Limb (tissue), 2 donors: Measurements from ENCODE around the gene ANKRD44.
A peak's percentile ranks its signal among the peaks of the same experiment; 100 is the strongest.
"Not testable (repeated sequence)": the region's sequence is repeated elsewhere in the genome, so short reads cannot be mapped to it uniquely, and the experiment has no call there.

Experiments
- DNase-seq, 2 donors: peaks; one replicate each; pipeline ENCODE4 v3.0.0-alpha.2; 2016; ENCODE audit errors: extremely low spot score in 2 of 2

ANKRD44 gene

DNA sequence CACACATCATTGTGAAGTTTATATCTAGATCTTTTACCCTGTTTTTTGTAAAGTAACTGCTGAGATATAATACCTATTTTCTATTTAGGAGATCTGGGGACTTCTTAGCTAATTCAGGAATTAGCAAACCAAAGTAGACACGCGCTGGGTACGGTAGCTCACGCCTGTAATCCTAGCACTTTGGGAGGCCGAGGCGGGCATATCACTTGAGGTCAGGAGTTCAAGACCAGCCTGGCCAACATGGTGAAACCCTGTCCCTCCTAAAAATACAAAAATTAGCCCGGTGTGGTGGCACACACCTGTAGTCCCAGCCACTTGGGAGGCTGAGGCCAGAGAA lies 23.0 kb downstream of the ANKRD44 start:
- DNase-seq, result not testable (repeated sequence)

DNA sequence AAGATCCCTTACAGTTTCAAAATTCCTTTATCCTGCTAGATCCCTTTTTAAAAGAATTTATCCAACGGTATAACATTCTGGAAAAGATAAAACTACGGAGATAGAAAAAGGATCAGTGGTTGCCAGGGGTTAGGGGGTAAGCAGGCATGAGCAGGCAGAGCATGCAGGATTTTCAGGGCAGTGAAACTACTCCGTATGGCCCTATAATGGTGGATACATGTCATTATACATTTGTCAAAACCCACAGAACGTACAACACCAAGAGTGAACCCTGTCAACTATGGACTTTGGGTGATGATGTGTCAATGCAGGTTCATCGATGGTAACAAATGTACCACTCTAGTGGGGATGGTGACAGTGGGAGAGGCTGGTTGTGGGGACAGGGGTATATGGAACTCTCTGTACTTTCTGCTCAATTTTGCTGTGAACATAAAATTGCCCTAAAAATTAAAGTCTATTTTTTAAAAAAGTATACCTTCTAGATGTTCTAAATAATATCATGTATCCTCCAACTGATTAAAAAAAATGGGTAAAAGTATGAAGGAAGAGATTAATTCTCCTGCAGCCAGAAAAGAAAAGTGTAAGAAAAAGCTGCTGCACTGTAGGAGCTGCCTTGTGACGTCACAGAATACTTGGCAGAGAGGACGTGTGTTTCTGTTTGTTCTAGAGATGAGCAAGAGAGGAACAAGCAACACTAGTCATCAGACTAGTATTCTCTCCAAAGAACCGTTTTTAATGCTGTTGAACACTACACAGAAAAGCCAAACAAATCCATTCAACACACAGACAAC lies 23.6 kb downstream of the ANKRD44 start:
- DNase-seq, result no peak

DNA sequence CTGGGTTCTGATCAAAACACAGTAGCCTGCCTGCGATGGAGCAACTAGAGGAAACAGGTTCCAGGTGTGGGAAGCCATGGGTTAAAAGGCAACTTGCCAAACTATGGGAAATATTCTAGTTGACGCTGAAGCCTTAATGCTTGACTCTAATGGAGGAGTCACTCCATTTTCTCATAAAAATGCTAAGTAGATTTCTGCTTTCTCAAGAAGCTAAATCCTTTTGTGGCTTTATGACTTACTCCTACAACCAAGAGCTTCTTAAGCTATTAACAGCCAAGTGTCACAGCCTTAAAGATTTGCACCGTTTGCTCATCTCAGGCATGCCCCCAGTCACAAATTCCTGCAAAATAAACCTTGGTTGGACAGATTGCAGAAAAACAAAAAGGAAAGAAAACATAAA lies 25.2 kb downstream of the ANKRD44 start:
- DNase-seq, result no peak

DNA sequence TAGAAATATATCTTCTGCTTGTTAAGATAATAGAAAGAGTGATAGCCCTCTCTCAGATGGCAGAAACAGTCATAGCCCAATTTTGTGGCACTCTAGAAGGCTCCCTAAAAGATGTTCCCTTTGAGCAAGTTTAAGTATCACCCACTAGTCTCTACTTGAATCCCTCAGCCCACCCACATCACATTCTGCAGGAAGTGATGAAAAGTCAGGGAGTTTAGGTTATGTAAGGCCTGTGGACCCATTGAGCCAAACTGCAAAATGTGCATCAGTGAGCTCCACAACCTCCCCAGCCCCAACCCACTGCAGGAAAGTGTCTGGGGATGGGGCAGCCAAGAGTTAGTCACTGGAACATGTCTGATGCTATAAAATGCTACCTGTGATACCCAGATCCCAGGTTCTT lies 25.6 kb downstream of the ANKRD44 start:
- no peak for DNase-seq

DNA sequence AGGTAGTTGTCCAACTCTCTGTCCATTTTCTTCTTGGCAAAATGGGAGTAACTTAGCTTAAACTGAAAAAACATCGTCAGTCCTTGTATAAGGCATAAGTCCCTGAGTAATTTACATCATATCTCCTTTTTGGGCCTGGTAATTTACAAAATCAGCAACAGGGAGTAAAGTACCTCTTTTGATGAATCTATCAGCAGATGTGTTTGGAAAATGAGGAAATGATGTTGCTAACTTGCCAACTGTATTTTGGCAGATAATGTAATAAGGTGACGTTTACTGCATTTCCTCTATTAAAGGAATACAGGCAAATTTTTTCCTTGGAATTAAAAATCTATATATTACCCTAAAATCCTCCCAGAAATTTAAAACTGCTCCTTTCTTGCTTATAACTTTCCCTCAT lies 29.2 kb downstream of the ANKRD44 start:
- DNase-seq, result no peak

DNA sequence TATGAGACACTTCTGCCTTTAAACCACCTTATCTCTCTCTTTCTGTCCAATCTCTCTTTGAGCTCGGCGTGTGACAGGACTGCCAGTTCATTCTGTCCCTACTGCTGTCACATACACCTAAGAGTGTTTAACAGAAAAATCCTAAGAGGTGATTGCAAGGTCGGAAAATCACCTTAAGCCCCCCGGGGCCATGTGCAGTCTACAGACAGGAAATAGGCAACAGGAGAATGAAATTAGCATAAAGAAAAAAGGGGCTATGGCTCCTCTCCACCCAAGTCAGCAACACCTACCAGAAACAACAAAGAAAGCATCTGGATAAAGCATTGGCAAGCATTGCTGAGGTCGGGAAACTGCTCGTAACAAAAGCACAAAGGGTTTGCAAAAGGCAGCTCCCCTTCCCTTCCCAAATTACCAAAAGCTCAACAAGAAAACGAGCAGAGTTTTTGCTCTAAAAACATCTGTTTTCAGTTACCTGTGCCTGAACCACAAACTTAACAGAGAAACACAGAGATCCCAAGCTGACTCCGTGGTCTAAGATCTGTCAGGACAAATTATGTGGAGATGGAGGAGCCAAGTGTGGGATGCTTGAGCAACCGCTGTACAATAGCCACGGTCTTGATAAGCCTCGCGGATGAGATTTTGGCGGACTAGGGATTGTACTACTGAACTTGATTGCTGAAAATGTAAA lies 30.4 kb downstream of the ANKRD44 start:
- peak in 1 of 2 donors; percentile 64 for DNase-seq

DNA sequence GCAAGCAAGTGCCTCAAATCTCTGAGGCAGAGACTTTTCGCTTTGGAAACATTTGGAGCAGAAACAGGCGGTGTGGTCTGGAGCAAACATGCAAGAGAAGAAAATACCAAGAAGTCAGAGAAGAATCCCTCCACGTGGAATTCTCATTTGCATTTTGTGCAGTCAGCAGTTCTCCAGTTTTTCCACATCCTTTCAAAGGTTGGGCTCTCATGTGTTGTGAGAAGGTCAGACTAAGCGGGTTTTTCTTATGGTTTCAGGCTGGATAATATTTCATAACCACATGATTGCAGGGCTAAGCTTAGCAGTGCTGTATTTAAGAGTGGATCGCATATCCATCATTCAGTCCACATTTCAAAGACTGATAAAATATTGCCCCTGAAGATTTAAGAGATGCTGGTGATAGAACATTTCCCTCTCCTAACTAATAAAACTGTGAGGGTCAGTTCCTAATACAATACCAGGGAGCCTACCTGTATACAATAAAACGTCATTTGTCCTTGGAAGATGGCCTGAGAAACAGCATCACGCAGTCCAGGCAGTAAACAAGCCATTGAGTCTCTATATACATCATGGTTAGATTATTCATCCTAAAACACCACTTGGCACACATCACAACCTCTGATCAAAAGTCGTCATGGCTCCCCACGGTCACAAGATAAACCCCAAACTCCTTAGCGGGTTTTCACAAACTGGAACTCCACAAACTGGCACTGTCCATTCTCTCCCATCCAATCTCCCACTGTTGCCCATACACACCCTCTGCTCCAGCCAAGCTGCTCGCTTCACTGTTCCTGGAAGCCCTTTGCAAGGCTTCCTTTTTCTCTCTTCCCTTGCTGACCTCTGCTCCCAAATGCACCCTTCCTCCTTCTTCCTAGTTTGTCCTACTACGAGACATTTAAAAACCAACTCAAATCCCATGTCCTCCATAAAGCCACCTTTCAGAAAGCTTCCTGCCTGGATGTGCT lies 31.5 kb downstream of the ANKRD44 start:
- DNase-seq, result peak in 1 of 2 donors; percentile 60

DNA sequence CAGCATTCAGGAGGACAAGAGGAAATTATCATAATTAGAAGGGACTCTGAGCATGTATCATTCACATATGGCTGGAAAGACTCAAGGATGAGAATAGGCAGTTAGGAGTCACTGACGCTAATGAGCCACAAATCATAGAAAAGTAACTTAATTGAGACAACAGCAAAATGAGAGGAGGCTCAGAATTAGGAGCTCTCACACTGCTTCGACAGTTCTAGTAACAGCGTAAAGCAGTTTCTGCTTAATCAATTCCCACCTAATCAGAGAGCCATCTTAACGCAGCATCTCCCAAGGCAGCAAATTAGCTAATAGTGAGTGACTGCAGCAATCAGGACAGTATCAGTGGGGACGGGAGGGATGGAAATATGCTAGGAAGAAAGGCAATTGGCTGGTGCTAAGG lies 32.8 kb downstream of the ANKRD44 start:
- DNase-seq, result no peak

DNA sequence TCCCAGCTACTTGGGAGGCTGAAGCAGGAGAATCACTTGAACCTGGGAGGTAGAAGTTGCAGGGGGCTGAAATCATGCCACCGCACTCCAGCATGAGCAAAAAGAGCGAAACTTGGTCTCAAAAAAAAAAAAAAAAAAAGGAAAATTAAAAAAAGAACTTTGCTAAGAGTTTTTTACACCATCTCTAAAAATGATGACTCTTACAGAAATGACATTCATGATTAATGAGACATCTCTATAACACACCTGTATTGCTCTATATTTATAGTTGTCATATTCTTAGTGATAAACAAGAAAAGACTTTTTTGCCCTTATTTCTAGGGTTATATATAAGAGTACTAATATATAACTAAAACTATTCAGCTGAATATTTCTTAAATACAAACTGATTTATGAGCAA lies 34.4 kb downstream of the ANKRD44 start:
- no peak for DNase-seq

DNA sequence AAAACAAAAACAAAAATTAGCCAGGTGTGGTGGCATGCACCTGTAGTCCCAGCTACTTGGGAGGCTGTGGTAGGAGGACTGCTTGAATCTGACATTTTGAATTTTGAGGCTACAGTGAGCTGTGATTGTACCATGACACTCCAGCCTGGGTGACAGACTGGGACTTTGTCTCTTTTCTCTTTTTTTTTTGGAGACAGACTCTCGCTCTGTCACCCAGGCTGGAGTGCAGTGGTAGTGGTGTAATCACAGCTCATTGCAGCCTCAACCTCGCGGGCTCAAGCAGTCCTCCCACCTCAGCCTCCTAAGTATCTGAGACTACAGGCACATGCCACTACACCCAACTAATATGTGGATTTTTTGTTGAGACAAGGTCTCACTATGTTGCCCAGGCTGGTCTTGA lies 35.6 kb downstream of the ANKRD44 start:
- no peak for DNase-seq

DNA sequence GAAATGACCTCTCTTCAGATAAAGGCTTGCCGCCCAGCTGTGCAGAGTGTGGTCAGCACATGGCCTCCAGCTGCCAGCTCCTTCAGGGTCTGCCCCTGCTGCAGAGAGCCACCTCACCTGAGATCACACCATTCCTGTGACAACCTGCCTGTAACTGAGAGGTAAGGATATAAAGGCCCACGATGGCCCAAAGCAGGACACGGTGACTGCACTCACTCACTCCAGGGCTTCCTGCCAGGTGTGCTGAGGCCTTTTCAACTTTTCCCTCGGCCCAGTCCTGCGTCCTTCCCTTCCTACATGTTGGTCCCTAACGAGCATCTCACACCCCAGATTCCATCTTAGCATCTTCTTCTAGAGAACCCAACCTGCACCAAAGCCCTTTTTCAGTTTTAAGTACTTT lies 36.2 kb downstream of the ANKRD44 start:
- no peak for DNase-seq

DNA sequence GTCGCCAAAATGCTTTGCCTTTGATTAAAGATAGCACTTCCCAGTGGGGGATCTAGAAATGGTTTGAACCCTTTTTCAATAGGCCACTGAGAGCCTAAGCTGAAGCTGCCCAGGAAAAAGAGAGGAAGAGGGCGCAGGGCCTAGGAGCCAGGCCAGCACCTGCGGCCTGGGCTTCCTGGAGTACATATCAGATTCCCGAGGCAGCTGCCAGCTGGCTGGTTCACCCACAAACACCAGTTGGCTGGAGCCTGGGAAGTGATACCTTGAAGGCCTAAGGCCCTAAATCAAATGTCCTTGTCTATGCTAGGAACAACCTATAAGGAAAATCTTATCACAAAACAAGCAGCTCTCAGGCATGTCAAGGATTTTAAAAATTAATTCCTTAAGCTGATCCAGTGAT lies 37.1 kb downstream of the ANKRD44 start:
- DNase-seq, result no peak

DNA sequence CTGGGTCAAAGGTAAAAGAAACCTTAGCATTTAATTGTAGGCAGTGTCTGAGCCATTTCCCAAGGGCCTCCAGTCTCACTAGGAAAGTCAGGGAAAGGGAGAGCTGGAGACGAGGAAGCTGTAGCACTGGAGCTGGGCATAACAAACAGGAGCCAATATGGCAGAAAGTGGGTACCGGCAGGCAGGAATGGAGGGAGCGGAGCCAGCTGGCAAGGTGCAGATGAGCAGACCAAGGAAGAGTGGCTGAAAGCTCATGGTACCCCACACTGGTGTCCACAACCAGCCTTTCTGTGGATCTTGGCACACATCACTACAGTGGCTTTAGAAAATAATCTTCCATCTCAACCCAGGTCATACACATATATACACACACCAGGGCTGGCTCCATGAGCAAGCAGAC lies 40.0 kb downstream of the ANKRD44 start:
- DNase-seq, result no peak

DNA sequence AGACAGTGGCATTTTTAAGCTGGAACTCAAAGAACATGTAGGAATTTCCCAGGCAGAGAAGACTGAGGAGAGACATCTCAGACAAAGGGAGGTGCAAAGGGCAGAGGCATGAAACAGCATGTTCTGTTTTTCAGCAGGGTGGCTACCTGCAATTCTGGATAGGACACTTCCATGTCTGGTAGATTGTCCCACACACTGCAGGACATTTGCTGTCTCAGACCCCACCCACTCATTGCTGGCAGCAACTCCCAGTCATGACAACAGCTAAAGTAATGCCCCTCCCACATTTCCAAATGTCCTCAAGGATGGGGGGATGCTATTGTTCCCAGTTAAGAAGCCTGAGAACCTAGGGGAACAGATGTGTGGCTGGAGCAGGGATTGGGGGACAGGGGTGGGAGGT lies 40.8 kb downstream of the ANKRD44 start:
- no peak for DNase-seq

DNA sequence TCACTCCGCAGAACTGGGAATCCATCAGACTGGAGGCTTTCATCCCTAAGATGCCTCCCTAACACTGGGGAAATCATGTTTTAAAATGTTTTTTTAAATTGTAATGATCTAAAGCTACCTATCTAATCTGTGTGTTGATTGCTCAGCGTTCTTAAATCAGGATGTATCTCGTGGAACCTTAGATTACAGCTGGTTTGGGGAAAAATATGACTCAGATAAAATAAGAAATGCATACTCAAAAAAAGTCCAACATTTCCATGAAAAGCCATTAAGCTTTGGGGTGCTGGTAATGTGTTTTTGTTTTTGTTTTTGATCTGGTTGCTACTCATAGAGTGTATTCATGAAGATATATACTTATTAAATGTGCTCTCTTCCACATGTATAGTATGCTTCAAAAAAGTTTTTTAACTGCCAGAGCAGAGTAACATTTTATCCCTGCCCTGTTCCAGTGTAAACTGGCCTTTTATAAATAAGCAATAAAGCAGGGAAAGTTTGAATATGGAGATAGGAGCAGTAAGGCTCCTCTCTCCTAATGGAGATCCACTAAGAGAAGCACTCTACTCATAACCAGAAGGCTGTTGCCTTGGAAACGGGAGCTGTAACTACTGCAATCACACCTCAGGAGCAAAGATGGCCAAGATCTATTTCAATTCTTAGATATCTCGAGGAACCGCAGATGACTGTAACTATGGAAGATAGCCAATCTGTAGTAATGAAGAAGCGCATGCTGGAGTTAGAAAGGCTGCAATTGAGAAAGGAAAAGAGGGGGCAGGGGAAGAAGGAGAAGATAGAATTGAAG lies 41.6 kb downstream of the ANKRD44 start:
- DNase-seq, result no peak

DNA sequence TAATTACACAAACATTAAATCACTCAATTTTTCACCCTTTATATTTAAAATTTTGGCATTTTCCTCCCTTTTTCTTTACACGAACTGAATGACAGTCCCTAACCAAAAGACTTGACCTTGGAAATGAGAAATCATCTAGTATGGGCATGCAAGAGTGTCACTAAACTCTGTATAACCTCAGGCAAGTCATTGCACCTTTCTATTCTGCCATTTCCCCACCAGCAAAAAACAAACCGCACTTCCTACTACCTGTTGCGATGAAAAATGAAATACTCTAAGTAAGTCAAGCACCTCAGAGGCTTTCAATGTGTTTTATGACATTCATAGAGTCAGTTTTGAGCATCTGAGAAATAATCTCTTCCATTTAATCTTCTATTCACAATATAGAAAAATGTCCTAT lies 44.1 kb downstream of the ANKRD44 start:
- no peak for DNase-seq

DNA sequence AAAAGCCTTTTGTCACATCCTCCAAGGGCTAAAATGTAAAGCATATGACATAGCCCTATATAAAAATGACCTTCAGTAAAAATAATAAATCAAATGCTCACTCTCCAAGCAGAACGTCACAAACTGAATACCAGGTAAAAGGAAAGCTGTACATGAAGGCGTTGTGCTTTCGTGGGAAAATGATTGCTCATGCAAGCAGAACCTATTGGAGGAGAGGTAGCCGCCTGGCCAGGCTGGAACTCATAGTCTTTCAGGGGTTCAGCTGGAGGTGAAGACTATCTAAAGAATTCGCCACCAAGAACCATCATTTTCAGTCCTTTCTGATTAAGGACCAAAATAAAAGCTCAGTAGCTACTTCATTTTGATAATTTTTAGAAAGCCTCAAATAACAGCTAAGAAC lies 44.7 kb downstream of the ANKRD44 start:
- DNase-seq, result no peak

DNA sequence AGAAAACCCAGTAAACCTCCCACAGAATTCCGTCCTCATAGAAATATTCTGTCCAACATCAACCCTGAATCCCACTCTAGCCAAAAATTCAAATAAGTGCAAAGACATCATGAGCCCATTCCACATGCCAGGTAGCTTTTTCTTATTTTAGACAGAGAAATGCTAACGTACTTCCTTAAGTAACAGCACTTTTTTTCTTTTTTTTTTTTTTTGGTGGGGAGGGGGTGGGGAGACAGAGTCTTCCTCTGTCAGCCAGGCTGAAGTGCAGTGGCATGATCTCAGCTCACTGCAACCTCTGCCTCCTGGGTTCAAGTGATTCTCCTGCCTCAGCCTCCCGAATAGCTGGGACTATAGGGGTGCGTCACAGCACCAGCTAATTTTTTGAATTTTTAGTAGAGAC lies 45.5 kb downstream of the ANKRD44 start:
- DNase-seq, result no peak

DNA sequence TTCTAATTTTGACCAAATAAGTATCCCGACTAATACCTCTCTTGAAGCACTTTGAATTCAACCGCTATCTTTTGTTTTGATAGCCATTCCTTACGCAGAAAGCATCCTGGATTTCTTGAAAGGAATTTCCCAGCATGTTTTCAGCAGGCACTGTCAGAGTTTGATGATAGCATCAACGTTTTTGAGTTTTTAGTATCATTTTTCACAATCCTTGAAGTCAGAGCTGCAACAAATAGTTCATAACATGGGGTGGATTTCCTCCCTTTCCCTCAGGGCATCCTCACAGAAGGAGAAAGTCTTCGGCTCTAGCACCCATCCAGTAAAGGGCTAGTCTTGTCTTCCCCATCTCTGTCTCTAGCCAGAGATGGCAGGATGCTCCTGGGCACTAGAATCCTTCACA lies 46.2 kb downstream of the ANKRD44 start:
- DNase-seq, result no peak

DNA sequence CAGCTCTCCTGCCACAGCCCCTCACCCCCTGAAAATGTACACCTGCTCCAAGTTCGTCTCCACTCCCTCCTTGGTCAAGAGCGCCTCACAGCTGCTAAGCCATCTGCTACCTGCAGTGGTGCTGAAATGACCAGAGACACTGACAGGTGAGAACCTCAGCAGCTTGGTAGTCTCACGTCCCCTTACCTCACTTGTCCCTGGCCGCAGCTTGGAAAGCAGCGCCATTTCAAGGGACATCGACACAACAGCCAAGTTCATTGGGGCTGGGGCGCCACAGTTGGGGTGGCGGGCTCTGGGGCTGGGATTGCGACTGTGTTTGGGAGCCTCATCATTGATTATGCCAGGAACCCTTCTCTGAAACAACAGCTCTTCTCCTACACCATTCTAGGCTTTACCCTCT lies 47.5 kb downstream of the ANKRD44 start:
- DNase-seq, result no peak

DNA sequence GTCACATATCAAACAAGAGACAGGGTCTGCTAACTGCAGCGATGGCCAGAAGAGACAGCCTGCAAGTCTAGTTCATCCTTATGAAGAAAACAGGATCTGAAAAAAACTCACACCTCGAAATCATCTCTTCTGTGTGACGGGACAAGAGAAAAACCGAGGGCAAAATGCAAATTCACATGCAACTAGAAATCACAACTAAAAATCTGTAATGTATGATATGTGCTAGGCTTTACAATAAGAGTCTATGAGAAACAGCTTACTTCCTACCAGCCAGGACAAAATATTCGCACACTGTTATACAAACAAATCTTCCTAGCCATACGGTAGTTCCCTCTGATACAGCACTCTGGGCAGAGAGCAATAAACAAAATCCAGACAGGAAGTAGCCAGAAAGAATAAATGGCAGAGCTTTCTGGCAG lies 48.8 kb downstream of the ANKRD44 start:
- DNase-seq, result no peak
